Sigmoid colon (tissue), 7 donors: ENCODE results near the gene NCAM2. TPM values are rescaled to one million over a fixed set of nuclear protein-coding genes. Genes with fewer than 3 reads are reported as not detected.
"Not testable (repeated sequence)": the region's sequence is repeated elsewhere in the genome, so short reads cannot be mapped to it uniquely, and the experiment has no call there.

Source experiments
- DNase-seq: peaks from one replicate; pipeline ENCODE4 v3.0.0-alpha.2; 2019
- H3K27ac ChIP-seq, 4 donors: fragments of 200-600 bp; sonication (generic); one replicate each; pipeline ENCODE4 v1.5.1; 2016 to 2019; ENCODE audit warnings: mild to moderate bottlenecking in 1 of 4
- H3K27me3 ChIP-seq, 3 donors: fragments of 200-600 bp; sonication (generic); one replicate each; pipeline ENCODE4 v1.5.1; 2019; ENCODE audit warnings: mild to moderate bottlenecking in 1 of 3
- H3K36me3 ChIP-seq, 4 donors: fragments of 200-600 bp; sonication (generic); one replicate each; pipeline ENCODE4 v1.5.1; 2016 to 2019
- H3K4me1 ChIP-seq, 4 donors: fragments of 200-600 bp; sonication (generic); one replicate each; pipeline ENCODE4 v1.5.1; 2017 to 2019
- H3K4me3 ChIP-seq, 4 donors: fragments of 200-600 bp; sonication (generic); one replicate each; pipeline ENCODE4 v1.5.1; 2017 to 2019; ENCODE audit warnings: mild to moderate bottlenecking in 2 of 4, moderate library complexity in 1 of 4
- H3K9me3 ChIP-seq, 4 donors: fragments of 200-600 bp in 3 of 4; sonication (generic) in 3 of 4; one replicate each; pipeline versions ENCODE4 v1.5.1 to v1.6.1; 2013 to 2019
- EP300 ChIP-seq, 4 donors: sonication (generic); formaldehyde crosslinking; IDR thresholded peaks; one replicate each; pipeline ENCODE4 v1.6.1; 2017; ENCODE audit warnings: antibody characterized with exemption in 4 of 4
- POLR2A ChIP-seq, 2 donors: fragments of 450-650 bp; IDR thresholded peaks; one replicate each; pipeline ENCODE4 v1.6.1; 2016; ENCODE audit warnings: antibody characterized with exemption in 2 of 2, mild to moderate bottlenecking in 2 of 2, moderate library complexity in 2 of 2
- POLR2AphosphoS5 ChIP-seq, 4 donors: sonication (generic); formaldehyde crosslinking; IDR thresholded peaks; one replicate each; pipeline ENCODE4 v1.6.1; 2017; ENCODE audit warnings: antibody characterized with exemption in 4 of 4
- WGBS, 2 donors: extraction: QIAGEN DNeasy Blood & Tissue Kit; methylation state at CpG; one replicate each; pipeline ENCODE4 v1.1.7; 2013; 5-methylcytosine and 5-hydroxymethylcytosine counted together
- intact Hi-C: fragments of 100-400 bp; cut with DNase I; formaldehyde crosslinking; loops from one replicate; pipeline ENCODE4 v1.15.1; 2023
- polyA plus RNA-seq, 3 donors: library from polyadenylated mRNA; stranded (reverse); fragments of 200-250 nt; gene quantifications; one replicate each; pipeline ENCODE4 v1.2.3, GENCODE V29; 2013
- total RNA-seq, 4 donors: library from RNA; depleted of rRNA; stranded (reverse); fragments of >200 nt; gene quantifications; one replicate each; pipeline ENCODE4 v1.1.0, GENCODE V29; 2016
- TF ChIP-seq, protein P1 (sequence below), 4 experiments: fragments of 450-650 bp in 3 of 4; fragments of 200-600 bp in 1 of 4; IDR thresholded peaks; one replicate each; pipeline ENCODE4 v1.5.1; 2016 to 2019; ENCODE audit warnings: antibody characterized with exemption in 4 of 4, mild to moderate bottlenecking in 3 of 4, moderate library complexity in 2 of 4
- donor health status: healthy with polysubstance abuse.
- donor health status: Bipolar disorder and iron deficiency.
- donor health status: healthy.

NCAM2 gene
- total and polyA plus RNA-seq, 7 donors: under 0.01 to 17.1 (median 6.7) TPM; not detected in 1

- WGBS, 2 donors: 85 to 87% methylated on average over 4 of the region's 4 CpGs
- TF ChIP-seq, protein P1, sequence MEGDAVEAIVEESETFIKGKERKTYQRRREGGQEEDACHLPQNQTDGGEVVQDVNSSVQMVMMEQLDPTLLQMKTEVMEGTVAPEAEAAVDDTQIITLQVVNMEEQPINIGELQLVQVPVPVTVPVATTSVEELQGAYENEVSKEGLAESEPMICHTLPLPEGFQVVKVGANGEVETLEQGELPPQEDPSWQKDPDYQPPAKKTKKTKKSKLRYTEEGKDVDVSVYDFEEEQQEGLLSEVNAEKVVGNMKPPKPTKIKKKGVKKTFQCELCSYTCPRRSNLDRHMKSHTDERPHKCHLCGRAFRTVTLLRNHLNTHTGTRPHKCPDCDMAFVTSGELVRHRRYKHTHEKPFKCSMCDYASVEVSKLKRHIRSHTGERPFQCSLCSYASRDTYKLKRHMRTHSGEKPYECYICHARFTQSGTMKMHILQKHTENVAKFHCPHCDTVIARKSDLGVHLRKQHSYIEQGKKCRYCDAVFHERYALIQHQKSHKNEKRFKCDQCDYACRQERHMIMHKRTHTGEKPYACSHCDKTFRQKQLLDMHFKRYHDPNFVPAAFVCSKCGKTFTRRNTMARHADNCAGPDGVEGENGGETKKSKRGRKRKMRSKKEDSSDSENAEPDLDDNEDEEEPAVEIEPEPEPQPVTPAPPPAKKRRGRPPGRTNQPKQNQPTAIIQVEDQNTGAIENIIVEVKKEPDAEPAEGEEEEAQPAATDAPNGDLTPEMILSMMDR (IDR thresholded peaks at IDR 0.05): no peak
- TF ChIP-seq EP300 (IDR thresholded peaks at IDR 0.05): no peak
- no peak for TF ChIP-seq POLR2AphosphoS5 (IDR thresholded peaks at IDR 0.05)
- no peak for TF ChIP-seq POLR2A (IDR thresholded peaks at IDR 0.05)
- H3K36me3 ChIP-seq: no peaks in the 10 kb centered on the region
These were observed 149.2 kb downstream of the NCAM2 start for GRCh38 chr21:21147374-21147745.

DNA sequence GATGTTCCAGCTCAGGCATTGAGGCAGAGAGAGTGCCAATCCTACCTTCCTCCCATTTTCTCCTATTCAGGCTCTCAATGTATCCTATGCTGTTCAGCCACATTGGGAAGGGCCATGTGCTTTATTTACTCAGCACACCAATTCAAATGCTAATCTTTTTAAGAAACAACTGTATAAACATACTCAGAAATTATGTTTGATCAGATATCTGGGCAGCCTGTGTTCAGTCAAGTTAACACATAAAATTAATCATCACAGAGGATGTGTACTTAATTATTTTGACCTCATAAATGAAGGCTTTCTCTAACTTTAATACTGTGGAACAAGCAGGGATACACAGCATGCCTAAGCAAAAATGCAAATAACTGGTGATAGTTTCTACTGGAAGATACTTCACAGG is 149.8 kb downstream of the NCAM2 start:
- TF ChIP-seq, protein P1 (IDR thresholded peaks at IDR 0.05): no peak
- TF ChIP-seq POLR2A (IDR thresholded peaks at IDR 0.05): no peak
- no peak for TF ChIP-seq EP300 (IDR thresholded peaks at IDR 0.05)
- TF ChIP-seq POLR2AphosphoS5 (IDR thresholded peaks at IDR 0.05): no peak
- no peaks in the 10 kb centered on the region for H3K36me3 ChIP-seq
- no peaks in the 10 kb centered on the region for H3K9me3 ChIP-seq
- no peak overlapping the region for H3K27ac ChIP-seq
- H3K27me3 ChIP-seq: no peaks in the 10 kb centered on the region
- intact Hi-C loops: no loop called here
- no peak overlapping the region for H3K4me3 ChIP-seq
- H3K4me1 ChIP-seq: no peaks in the 10 kb centered on the region
- no peak for DNase-seq

More at GRCh38 chr21:21147374-21147745, 149.2 kb downstream of the NCAM2 start:
- DNase-seq: no peak
- Histone ChIP-seq H3K27ac (no peak overlapping the region), H3K4me1 (no peaks in the 10 kb centered on the region), H3K9me3 (no peaks in the 10 kb centered on the region), H3K27me3 (no peaks in the 10 kb centered on the region), H3K4me3 (no peak overlapping the region)
- intact Hi-C loops: no loop called here

DNA sequence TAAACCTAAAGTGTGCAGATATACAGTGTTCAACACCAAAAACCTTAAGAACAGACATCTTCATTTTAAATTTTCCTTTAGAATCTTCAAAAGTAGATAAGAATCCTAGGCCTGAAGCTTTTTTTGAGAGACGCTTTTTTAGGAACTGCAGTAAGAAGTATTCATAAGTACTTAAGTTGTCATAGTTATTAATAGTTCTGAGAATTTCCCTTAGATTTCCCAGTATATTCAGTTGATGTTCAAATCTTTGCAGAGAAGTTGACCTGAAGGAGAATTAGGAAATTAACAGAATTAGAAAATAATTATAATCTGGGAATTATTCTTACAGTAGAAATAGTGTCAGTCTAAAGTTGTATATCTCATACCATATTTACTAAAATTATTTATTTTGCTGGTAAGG is 150.3 kb downstream of the NCAM2 start:
- no peaks in the 10 kb centered on the region for H3K4me1 ChIP-seq
- H3K27me3 ChIP-seq: no peaks in the 10 kb centered on the region
- no peak overlapping the region for H3K4me3 ChIP-seq
- no peak overlapping the region for H3K27ac ChIP-seq
- 76 to 91% methylated on average over 1 of the region's 1 CpG for WGBS, 2 donors
- H3K9me3 ChIP-seq: no peaks in the 10 kb centered on the region
- intact Hi-C loops: no loop called here
- H3K36me3 ChIP-seq: no peaks in the 10 kb centered on the region
- DNase-seq: no peak
- TF ChIP-seq EP300 (IDR thresholded peaks at IDR 0.05): no peak
- TF ChIP-seq, protein P1 (IDR thresholded peaks at IDR 0.05): no peak
- TF ChIP-seq POLR2AphosphoS5 (IDR thresholded peaks at IDR 0.05): no peak
- TF ChIP-seq POLR2A (IDR thresholded peaks at IDR 0.05): no peak

- WGBS, 2 donors: 74 to 80% methylated on average over 4 of the region's 4 CpGs
- DNase-seq, intact Hi-C loops, H3K27me3 ChIP-seq, H3K27ac ChIP-seq, H3K4me1 ChIP-seq, H3K9me3 ChIP-seq, H3K36me3 ChIP-seq, H3K4me3 ChIP-seq: not testable (repeated sequence)
These were observed 151.2 kb downstream of the NCAM2 start for GRCh38 chr21:21149445-21149844.

GRCh38 chr21:21151231-21151630 is 153.0 kb downstream of the NCAM2 start:
- no peak for TF ChIP-seq POLR2AphosphoS5 (IDR thresholded peaks at IDR 0.05)
- TF ChIP-seq POLR2A (IDR thresholded peaks at IDR 0.05): no peak
- no peak for TF ChIP-seq EP300 (IDR thresholded peaks at IDR 0.05)
- TF ChIP-seq, protein P1 (IDR thresholded peaks at IDR 0.05): no peak
- Histone ChIP-seq H3K27me3 (no peaks in the 10 kb centered on the region), H3K4me3 (no peak overlapping the region), H3K9me3 (no peaks in the 10 kb centered on the region), H3K36me3 (no peaks in the 10 kb centered on the region), H3K27ac (no peak overlapping the region), H3K4me1 (no peaks in the 10 kb centered on the region)
- DNase-seq: no peak
- intact Hi-C loops: no loop called here
- WGBS, 2 donors: 81 to 91% methylated on average over 3 of the region's 3 CpGs
